GM19468 (cell line): ENCODE data around the gene HMCN2.

Experiments
- ATAC-seq: cut with Tn5 transposase; IDR thresholded peaks from one replicate; pipeline ENCODE4 v1.9.1; 2021; ENCODE audit warnings: mild to moderate bottlenecking, moderate library complexity, moderate number of reproducible peaks; ENCODE audit not compliant: unreplicated experiment; ENCODE audit errors: extremely low read depth

HMCN2 gene

DNA sequence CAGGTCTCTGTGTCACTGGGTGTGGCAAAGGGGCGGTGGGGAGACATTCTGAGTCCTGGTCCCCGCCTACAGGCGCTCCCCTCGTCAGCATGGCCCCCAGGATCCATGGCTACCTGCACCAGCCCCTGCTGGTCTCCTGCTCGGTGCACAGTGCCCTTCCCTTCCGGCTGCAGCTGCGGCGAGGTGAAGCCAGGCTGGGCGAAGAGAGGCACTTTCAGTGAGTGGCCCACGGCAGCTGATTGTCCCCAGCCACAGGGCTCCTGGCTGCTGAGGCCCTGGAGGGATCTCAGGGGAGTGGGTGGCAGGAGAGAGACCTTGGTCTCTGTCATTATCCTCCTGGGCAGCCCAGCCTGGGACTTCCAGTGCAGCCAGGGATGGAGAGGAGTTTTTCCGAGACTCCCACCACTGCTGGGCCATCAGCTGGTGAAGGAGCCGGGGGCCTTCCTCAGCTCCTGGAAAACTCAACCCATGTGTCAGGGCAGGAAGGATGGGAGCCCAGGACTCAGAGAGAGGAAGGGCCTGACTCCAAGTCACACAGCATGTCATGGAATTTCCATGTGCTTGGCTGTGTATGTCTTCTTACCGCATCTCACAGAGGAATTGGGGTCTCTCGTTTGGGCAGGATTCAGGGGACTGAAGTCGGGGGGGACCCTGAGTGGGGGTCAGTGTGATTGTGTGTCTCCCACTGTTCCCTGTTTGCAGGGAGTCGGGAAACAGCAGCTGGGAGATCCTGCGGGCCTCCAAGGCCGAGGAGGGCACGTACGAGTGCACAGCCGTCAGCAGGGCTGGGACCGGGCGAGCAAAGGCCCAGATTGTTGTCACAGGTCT lies 37.4 kb downstream of the HMCN2 start:
- no peak for ATAC-seq

DNA sequence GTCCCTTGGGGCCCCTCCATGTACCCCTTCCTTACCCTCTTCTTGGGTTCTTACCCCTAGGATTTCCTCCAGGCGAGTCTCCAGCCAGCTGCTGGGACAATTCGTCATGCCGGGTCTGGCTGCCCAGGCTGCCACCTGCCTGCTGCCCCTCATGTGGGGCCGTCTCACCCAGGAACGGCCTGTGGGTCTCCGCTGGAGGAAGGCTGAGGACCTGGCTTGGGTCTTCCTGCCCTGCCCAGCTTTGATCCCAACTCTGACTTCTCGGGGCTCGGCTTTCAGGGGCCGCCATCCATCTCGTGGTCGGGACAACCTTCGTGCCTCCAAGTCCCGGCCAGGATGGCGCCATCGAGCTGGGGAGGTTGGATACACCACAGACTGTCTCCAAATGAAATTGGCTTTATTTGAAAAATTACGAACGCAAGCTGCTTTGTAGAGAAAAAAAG lies 38.1 kb downstream of the HMCN2 start:
- no peak for ATAC-seq

DNA sequence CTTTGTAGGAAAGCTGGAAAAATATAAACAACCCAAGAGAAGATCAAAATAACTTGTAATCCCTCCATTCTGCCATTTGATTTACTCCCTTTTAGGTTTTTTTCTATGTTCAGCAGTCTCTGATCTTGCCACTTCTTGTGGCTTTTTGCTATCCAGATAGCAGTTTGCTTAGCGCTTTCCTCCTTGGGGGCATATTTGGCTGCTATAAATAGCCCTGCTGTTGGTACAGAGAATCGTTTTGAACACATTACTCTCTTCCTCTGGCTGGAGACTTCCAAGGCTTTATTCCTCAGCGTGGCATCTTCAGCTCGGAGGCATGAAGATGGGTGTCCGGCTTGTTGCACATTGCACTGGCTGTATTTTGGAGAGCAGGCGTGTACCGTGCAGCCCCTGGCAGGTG lies 38.6 kb downstream of the HMCN2 start:
- ATAC-seq, result no peak

DNA sequence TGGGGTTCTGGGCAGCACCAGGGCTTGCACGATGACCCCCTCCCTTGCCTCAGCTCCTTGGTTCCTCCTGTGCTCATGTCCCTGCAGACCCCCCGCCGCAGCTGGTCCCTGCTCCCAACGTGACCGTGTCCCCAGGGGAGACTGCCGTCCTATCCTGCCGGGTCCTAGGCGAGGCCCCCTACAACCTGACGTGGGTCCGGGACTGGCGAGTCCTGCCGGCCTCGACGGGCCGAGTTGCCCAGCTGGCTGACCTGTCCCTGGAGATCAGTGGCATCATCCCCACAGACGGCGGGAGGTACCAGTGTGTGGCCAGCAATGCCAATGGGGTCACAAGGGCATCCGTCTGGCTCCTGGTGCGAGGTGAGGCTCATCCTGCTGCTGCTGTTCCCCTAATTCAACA lies 39.1 kb downstream of the HMCN2 start:
- ATAC-seq, result no peak

DNA sequence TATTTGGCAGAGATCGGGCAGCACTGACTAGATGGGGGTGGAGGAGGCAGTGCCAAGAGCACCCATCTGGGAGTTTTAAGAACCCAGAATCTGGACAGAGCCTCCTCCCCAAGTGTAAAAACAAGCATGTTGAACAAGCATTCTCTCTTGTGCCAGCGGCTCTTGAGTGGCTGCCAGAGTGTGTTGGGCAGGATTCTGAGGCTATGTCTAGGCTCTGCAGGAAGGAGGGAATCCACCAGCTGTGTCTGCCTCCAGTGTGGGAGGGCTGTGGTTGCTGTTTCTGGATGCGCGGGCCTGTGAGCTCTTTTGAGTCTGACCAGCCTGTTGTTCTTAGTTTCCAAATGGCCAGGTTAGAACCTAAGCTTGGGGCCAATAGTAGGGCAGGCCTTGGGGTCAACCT lies 39.8 kb downstream of the HMCN2 start:
- ATAC-seq, result no peak

DNA sequence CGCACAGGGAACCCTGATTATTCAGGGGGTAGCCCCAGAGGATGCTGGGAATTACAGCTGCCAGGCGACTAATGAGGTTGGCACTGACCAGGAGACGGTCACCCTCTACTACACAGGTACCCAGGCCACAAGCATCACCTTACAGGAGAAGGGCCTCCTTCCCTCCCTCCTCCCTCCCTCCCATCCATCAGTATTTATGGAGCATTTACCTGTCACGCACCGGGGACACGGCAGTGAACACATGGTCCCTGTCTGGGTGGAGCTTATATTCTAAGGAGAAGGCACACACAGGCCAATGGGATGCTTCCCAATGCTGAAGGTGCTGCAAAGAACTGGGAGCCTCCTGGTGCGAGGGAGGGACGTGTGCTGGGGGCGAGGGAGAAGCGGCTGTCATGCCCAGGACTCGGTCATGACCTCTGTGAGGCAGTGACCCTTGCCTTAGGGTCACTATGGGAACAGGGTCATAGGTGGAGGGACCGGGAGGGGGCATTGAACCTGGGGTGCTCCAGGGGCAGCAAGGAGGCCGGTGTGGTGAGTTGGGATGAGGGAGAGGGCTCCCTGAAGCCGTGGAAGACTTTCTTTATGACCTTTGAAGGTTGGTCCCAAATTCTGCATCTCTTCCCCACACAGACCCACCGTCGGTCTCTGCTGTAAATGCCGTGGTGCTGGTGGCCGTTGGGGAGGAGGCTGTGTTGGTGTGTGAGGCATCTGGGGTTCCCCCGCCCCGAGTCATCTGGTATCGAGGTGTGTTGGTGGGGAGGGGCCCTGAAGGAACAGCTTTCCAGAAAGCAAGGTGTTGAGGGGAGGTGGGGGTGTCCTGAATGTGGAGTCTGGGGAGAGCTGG lies 41.5 kb downstream of the HMCN2 start:
- no peak for ATAC-seq

DNA sequence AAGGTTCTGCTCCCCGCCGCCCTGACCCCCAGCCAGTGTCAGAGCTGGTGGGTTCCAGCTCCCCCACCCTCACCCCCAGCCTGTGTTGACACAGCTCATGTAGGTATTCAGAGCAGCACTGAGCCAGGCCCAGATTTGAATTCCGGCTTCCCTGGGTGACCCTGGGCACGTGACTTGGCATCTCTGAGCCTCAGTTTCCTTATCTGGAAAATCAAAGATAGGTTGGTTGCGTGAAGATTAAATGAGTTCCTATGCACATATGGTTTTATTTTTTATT lies 42.0 kb downstream of the HMCN2 start:
- ATAC-seq, result no peak

DNA sequence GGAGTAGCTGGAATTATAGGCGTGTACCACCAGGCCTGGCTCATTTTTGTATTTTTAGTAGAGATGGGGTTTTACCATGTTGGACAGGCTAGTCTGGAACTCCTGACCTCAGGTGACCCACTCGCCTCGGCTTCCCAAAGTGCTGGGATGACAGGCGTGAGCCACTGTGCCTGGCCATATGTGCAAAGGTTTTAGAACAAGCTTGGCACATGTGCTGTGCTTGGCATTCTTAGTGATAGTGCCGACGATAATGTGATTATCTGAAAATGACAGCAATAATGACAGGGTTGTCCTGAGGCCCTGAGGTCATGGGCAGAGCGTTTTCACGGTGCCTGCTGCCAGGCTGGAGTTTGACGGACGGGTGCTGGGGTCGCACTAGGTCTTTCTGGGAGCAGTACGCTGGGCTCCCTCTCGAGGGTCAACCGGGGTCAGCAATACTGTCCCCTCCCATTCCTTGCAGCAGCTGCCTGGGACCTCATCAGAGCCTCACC lies 42.6 kb downstream of the HMCN2 start:
- no peak for ATAC-seq

DNA sequence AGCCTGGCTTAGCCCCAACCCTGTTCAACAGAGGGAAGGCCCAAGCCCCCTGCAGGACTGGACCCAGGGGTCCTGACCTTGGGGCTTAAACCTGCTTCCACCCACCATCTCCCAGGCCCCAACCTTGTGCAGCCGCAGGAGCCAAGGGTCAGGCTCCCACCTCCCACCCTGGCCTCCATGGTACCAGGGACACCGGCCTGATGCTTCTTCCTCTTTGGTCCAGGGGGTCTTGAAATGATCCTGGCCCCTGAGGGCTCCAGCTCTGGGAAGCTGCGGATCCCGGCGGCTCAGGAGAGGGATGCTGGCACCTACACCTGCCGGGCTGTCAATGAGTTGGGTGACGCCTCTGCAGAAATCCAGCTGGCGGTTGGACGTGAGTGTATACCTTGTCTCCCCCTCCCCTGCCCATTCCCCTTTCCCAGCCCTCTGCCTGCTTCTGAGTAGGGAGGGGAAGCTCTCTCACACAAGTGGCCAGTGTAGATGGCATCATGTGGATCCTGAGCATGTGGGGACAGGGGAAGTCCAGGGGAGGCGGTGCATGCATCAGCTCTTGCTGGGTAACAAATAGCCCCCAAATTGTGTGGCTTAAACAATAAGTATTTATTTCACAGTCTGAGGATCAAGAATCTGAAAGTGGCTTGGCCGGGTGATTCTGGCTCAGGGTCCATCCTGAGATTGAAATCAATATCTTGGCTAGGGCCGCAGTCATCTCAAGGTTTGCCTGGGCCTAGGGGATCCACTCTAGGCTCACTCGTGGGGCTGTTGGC lies 44.3 kb downstream of the HMCN2 start:
- no peak for ATAC-seq

DNA sequence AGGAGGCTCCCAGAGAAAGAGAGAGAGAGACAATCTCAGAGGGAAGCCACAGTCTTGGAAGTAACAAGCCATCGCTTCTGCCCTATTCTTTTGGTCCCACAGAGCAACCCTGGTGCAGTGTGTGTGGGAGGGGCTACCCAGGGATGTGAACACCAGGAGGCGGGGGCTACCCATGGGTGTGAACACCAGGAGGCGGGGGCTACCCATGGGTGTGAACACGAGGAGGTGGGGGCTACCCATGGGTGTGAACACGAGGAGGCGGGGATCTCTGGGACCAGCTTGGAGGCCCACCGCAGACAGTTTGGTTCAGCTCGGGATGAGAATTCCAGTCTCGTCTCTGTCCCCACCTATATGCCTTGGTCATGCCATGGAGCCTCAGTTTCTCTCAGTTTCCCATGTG lies 44.9 kb downstream of the HMCN2 start:
- no peak for ATAC-seq

DNA sequence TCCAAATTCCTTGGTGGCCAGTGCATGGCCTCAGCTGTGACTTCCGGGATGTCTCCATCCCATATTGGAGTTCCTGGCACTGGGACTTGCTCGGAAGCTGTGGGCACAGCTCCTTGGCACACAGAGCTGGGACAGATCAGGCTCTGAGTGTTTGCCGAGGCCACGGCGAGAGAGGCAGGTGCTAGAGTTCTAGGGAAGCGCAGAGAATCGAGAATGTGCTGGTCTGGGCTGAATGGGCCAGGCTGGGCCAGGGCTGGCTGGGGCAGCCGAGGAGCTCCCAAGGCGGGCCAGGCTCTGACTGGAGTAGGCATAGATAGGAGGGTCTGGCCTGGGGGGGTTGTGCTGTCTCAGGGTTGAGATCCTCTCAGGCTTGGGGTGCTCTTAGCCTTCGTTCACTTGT lies 45.4 kb downstream of the HMCN2 start:
- ATAC-seq, result no peak

DNA sequence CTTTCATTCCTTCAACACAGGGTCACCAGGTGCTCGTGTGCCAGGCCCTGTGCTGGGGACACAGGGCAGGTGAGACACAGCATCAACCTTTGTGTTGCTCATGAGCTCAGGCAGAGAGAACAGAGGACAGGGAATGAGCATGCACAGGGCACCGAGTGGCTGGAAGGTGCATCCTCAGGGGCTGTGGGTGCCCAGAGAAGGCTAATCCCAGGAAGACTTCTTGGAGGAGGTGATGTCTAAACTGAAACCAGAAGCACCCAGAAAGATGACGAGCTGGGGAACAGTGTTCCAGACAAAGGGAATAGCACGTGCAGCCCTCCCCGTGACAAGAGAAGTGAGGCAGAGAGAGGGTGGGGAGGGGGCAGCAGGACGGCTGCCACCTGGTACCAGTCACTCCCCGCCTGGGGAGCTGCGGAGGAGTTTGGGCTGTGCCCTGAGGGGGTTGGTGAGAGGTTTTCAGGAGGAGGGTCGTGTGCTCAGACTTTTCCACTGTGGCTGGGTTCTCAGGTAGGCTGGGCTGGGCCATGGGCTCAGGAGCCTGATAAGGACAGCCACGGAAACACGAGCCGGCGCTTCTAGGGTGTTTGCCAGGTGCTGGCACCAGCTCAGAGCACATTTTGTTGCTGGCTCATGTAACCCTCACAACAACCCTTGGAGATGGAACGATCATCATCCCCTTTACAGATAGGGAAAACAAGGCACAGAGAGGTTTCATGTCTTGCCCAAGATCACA lies 46.0 kb downstream of the HMCN2 start:
- ATAC-seq, result no peak

DNA sequence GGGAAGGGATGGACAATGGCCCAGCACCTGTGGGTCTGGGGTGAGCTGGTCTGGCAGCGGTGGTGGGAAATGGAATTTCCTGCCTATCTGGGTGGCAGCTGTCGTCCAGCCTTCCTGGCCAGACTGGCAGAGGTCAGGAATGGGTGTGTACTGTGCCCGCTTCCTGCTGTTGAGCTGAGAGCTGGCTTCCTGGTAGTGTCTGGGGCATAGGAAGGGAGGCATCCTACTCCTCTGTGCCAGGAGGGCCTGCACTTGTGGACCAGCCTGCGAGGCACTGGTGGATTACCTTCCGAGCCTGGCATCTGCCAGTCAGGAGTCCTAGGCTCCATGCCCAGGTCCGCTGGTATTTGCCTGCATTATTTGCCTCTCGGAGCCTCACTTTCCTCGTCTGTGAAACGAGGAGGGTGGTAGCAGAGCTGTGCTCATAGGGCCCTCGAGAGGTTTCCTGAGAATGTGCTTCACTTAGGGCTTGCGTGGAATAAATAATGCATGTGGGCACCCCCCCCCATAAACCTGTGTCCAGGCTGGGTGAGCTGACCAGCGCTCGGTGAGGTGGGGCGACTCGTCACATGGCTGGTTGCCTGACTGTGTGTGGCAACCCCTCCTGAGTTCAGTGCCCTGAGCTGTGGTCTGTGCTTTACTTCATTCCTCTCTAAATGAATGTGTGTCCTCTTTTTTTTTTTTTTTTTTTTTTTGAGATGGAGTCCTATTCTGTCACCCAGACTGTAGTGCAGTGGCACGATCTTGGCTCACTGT lies 47.7 kb downstream of the HMCN2 start:
- ATAC-seq, result no peak

DNA sequence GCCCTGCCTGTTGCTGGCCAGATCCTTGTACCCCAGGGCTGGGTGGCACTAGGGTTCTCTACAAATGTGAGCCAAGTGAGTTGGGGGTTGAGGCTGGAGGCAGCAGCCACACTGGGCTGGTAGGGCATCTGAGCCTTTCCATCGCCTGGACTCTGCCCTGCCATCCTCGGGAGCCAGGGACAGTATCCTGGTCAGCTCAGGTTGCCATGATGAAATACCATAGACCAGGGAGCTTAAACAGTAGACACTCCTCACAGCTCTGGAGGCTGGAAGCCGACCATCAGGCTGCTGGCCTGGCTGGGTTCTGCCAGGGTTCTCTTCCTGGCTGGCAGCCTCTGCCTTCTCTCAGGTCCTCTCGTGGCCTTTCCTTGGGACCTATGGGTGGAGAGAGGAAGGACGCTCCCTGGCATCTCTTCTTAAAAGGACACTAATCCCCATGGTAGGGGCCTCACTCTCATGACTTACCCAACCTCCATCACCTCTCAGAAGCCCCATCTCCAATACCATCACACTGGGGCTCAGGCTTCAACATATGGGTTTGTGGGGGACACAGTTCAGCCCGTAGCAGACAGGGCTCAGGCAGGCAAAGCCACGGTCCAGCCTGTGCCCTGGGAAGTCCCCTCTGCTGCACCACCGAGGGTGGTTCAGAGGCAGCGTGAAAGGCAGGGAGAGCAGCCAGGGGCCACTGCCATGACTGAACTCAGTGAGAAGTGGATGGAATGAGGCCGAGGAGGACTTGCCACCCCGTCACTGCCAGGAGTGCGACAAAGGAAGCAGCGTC lies 50.1 kb downstream of the HMCN2 start:
- ATAC-seq, result no peak

DNA sequence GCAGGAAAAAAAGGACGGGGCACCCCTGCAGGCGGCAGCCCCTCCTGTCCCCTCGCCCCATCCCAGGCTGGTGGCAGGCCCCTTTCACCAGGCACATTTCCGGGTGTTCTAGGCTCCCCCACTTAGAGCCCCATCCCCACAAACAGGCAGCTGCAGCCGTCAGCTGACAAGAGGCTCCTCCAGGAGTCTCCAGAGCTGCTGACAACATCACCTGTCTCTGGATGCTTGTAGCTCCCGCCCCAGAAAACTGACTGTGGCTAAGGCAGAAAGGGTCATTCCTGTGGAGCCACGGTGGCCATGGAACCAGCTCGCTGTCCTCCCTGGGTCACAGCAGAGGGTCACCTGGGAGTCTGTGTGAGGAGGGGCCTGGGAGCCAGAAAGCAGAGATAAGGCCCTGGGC lies 50.9 kb downstream of the HMCN2 start:
- ATAC-seq, result no peak

DNA sequence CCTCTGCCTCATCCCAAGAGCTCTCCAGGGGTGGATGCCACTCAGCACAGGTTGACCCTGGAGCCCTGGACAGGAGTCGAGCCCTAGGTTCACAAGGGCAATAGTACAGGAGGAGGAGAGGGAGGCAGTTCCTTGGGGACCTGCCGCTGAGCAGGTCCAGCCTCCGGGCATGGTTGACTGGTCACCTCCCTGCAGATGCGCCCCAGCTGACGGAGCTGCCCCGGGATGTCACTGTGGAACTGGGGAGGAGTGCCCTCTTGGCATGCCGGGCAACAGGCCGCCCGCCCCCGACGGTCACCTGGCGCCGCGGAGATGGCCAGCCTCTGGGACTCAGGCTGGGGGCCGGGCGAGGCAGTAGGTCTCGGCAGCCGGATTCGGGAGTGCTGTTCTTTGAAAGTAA lies 53.7 kb downstream of the HMCN2 start:
- ATAC-seq, result no peak

DNA sequence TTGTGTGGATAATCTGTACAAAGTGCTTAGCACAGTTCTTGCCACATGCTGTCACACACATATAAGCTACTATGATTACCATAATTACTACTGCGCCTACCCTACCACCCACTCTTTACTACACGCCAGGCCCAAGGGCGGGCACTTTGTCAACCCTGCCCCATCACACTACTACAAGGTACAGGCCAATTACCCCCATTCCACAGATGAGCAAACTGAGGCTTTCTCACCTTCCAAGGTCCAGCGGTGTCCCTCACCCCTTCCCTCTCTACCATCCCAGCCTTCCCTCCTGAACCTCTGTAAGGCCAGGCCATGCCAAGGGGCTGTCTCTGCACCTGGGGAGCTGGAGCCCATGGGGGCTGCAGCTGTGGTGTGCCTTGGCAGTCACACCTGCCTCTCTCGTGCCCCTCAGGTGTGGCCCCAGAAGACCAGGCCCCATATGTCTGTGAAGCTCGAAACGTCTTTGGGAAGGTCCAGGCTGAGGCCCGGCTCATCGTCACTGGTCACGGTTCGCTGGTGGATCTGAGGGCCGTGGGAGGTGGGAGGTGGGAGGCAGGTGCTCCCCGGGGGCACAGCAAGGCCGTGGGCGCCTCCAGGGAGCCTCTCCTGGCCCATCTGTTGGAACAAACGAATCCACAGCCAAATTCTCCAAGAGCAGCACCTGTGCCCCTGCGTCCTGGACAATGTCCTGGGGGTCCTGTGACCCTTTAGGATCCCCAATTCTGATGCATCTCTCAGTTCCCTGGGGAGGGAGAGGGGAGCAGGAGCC lies 54.6 kb downstream of the HMCN2 start:
- ATAC-seq, result no peak
